ENCODE measurements around the gene NAT16. TPM values are rescaled to one million over a fixed set of nuclear protein-coding genes. Genes with fewer than 3 reads are reported as not detected.

Gene NAT16
- polyA plus RNA-seq, 1 of the 3 experiments (the other 2 are of a cell fraction) = 0.64 TPM

DNA sequence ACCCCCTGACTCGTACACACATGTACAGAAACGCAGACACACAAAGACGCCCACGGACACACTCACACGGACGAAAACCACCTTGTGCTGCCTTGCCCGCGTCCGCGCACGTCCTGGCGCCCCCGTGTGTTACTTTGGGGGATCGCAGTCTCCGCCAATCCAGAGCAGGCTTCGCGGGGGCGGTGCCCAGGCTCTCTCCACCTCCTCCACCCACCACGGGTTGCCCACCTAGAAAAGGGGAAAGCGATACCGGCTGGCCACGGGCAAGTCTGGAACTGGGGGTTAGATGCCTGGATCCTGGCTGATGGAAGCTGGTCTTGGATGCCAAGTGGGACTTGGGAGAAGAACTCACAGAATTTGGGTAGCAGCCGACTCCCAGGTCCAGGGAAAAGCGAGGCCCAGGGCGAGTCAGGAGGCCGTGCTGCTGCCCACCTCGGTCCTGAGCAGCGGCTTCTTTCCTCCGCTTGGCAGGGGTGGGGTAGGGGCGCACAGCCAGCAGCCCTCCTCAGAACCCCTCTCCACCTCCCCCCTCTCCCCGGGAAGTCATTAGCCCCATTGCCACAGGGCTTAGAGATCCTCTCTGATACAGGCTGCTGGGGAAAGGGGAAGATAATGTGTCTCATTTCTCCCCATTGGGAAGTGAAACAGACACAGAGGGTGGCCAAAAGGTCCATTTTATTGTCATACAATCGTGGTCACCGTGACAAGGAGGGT lies 10.1 kb downstream of the NAT16 start (continued):
- peak; percentile 71; the same call in 1 of the 2 replicates for TF ChIP-seq MXI1 (IDR thresholded peaks at IDR 0.05; ENCODE audit: low read depth, low read length)

GRCh38 chr7:101169110-101169837 lies 10.8 kb downstream of the NAT16 start:
- Histone ChIP-seq H3K4me1 (ENCODE audit: control insufficient read depth in 1 of 2, insufficient read depth in 2 of 2, low read depth in 1 of 2, low read length in 1 of 2) (peaks cover 36 to 58% of the 10 kb centered on the region in 2 experiments), H3K36me3 (replicated peaks in 1 of 2; ENCODE audit: control insufficient read depth in 1 of 2, insufficient read depth in 2 of 2, low read length in 1 of 2) (no peaks in the 10 kb centered on the region), H3K9ac (no peak overlapping the region), H3K79me2 (ENCODE audit: insufficient read depth) (no peaks in the 10 kb centered on the region), H4K20me1 (ENCODE audit: insufficient read depth) (peaks cover 9% of the 10 kb centered on the region), H3K27ac (ENCODE audit: low read depth in 2 of 2, low read length in 1 of 2) (peak overlapping the region in 1 of 2 experiments; percentile 67; a peak in 1 of 4 replicates), H3K27me3 (ENCODE audit: insufficient read depth) (no peaks in the 10 kb centered on the region; the same call in 1 of the 2 replicates), H3K9me3 (no peaks in the 10 kb centered on the region), H3K4me3 (ENCODE audit: low read depth in 2 of 2, low read length in 1 of 2) (peak overlapping the region; percentile 43 to 49), H3K9me2 (no peaks in the 10 kb centered on the region), H3K4me2 (peak overlapping the region; percentile 98), H2AFZ (ENCODE audit: low read depth) (no peak overlapping the region), H3F3A (replicated peaks; ENCODE audit: insufficient read depth) (peaks cover 32% of the 10 kb centered on the region)
- ChIA-PET POLR2A (interaction anchor here (0.9 to 1.4 kb wide), 4 partner anchors 10 to 25 kb away, joined by 3 to 7 read pairs (median 4); partner anchors contain the start of gene NAT16), CTCF (interaction anchor here (0.8 to 3.0 kb wide), 19 partner anchors 10 to 113 kb away, joined by 3 to 45 read pairs (median 5); partner anchors contain the start of genes AP1S1, NAT16, PLOD3 and ZNHIT1)
- TF ChIP-seq FOSL2 (IDR thresholded peaks at IDR 0.05; ENCODE audit: borderline replicate concordance, low read depth) = peak; percentile 85
- no peak for TF ChIP-seq MXI1 (IDR thresholded peaks at IDR 0.05; ENCODE audit: low read depth, low read length)
- peak; percentile 49 for TF ChIP-seq TCF12 (IDR thresholded peaks at IDR 0.05)
- TF ChIP-seq, protein P1, sequence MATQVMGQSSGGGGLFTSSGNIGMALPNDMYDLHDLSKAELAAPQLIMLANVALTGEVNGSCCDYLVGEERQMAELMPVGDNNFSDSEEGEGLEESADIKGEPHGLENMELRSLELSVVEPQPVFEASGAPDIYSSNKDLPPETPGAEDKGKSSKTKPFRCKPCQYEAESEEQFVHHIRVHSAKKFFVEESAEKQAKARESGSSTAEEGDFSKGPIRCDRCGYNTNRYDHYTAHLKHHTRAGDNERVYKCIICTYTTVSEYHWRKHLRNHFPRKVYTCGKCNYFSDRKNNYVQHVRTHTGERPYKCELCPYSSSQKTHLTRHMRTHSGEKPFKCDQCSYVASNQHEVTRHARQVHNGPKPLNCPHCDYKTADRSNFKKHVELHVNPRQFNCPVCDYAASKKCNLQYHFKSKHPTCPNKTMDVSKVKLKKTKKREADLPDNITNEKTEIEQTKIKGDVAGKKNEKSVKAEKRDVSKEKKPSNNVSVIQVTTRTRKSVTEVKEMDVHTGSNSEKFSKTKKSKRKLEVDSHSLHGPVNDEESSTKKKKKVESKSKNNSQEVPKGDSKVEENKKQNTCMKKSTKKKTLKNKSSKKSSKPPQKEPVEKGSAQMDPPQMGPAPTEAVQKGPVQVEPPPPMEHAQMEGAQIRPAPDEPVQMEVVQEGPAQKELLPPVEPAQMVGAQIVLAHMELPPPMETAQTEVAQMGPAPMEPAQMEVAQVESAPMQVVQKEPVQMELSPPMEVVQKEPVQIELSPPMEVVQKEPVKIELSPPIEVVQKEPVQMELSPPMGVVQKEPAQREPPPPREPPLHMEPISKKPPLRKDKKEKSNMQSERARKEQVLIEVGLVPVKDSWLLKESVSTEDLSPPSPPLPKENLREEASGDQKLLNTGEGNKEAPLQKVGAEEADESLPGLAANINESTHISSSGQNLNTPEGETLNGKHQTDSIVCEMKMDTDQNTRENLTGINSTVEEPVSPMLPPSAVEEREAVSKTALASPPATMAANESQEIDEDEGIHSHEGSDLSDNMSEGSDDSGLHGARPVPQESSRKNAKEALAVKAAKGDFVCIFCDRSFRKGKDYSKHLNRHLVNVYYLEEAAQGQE (IDR thresholded peaks at IDR 0.05; ENCODE audit: low read depth, low read length) = 0 out of 2 replicates have a peak, but pooled peaks have one; percentile 51
- peak in 1 of 2 experiments; percentile 41; a peak in 1 of 4 replicates for TF ChIP-seq EP300 (IDR thresholded peaks at IDR 0.05; ENCODE audit: borderline replicate concordance in 1 of 2, low read depth in 1 of 2, low read length in 1 of 2)
- TF ChIP-seq CHD2 (IDR thresholded peaks at IDR 0.05; ENCODE audit: low read length, partially characterized antibody) = peak; percentile 89
- 2% methylated on average over 18 of the region's 18 CpGs for WGBS (ENCODE audit: low lambda C conversion rate)
- DNase-seq = peak; percentile 30

All from SK-N-SH (cell line).